Mucosa of rectum (tissue), 2 donors: Measurements from ENCODE around the gene LYSET.
"Not testable (repeated sequence)": the region's sequence is repeated elsewhere in the genome, so short reads cannot be mapped to it uniquely, and the experiment has no call there.

Source experiments
- H3K27ac ChIP-seq, 2 donors: one replicate each; pipeline ENCODE4 v1.7.0; 2013; ENCODE audit warnings: inconsistent platforms in 2 of 2, low read depth in 2 of 2, low read length in 2 of 2
- H3K27me3 ChIP-seq, 2 donors: one replicate each; pipeline ENCODE4 v1.7.0; 2013; ENCODE audit warnings: low read length in 2 of 2; ENCODE audit not compliant: control insufficient read depth in 2 of 2, insufficient read depth in 2 of 2
- H3K36me3 ChIP-seq, 2 donors: one replicate each; pipeline ENCODE4 v1.7.0; 2013; ENCODE audit warnings: low read length in 2 of 2; ENCODE audit not compliant: control insufficient read depth in 2 of 2, insufficient read depth in 2 of 2
- H3K4me1 ChIP-seq, 2 donors: one replicate each; pipeline ENCODE4 v1.7.0; 2013; ENCODE audit warnings: low read length in 2 of 2, mild to moderate bottlenecking in 1 of 2; ENCODE audit not compliant: control insufficient read depth in 2 of 2, insufficient read depth in 2 of 2
- H3K4me3 ChIP-seq, 2 donors: one replicate each; pipeline ENCODE4 v1.7.0; 2013; ENCODE audit warnings: low read length in 2 of 2
- H3K9ac ChIP-seq, 2 donors: one replicate each; pipeline ENCODE4 v1.7.0; 2013; ENCODE audit warnings: low read length in 2 of 2, low read depth in 1 of 2, mild to moderate bottlenecking in 1 of 2
- H3K9me3 ChIP-seq, 2 donors: one replicate each; pipeline ENCODE4 v1.7.0; 2013; ENCODE audit warnings: low read length in 2 of 2; ENCODE audit not compliant: control insufficient read depth in 2 of 2
- donor health status: healthy.
- donor health status: Normal muscosa, but diverticular disease.

Gene LYSET

DNA sequence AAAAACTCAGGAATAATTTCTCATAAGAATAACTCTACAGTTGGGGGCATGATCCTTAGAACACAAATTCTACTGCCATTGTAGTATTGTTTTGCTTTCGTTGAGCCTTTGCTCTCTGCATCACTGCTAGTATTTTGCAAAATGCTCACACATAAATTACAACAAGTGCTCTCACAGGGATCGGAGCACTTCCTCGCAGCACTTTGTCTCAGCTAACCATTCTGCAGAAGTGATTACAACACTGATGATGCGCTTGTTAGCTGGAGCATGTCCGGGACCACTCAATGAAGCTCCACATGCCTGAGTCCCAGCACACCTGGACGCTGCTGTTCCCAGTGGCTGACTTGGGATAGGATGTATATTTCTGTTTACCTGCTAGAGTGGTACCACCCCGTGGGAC lies 32.0 kb upstream of the LYSET start:
- H3K27ac ChIP-seq = no peak overlapping the region
- H3K4me1 ChIP-seq = peaks cover 0 to 9% of the 10 kb centered on the region in 2 donors
- no peak overlapping the region for H3K4me3 ChIP-seq
- H3K9me3 ChIP-seq = no peaks in the 10 kb centered on the region
- no peaks in the 10 kb centered on the region for H3K27me3 ChIP-seq
- H3K9ac ChIP-seq = no peak overlapping the region
- H3K36me3 ChIP-seq = no peaks in the 10 kb centered on the region

DNA sequence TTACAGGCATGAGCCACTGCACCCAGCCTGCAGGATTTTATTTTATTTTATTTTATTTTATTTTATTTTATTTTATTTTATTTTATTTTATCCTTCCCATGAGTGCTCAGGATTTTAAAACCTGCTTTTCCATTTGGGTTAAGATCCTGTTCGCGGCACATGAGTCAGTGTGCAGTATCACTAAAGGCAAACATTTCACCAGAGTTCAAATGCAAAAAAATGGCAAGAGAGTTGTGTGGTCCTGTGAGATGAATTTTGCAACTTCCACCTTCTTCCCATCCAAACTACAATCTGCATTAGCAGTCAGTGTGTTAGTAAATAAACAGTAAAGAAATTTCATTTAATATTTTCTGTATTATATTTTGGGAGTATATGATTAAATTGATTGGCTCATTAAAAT lies 29.4 kb upstream of the LYSET start:
- H3K4me1 ChIP-seq = peaks cover 0 to 7% of the 10 kb centered on the region in 2 donors
- H3K27me3 ChIP-seq = no peaks in the 10 kb centered on the region
- no peaks in the 10 kb centered on the region for H3K9me3 ChIP-seq
- no peak overlapping the region for H3K4me3 ChIP-seq
- H3K9ac ChIP-seq = no peak overlapping the region
- H3K36me3 ChIP-seq = no peaks in the 10 kb centered on the region
- no peak overlapping the region for H3K27ac ChIP-seq

DNA sequence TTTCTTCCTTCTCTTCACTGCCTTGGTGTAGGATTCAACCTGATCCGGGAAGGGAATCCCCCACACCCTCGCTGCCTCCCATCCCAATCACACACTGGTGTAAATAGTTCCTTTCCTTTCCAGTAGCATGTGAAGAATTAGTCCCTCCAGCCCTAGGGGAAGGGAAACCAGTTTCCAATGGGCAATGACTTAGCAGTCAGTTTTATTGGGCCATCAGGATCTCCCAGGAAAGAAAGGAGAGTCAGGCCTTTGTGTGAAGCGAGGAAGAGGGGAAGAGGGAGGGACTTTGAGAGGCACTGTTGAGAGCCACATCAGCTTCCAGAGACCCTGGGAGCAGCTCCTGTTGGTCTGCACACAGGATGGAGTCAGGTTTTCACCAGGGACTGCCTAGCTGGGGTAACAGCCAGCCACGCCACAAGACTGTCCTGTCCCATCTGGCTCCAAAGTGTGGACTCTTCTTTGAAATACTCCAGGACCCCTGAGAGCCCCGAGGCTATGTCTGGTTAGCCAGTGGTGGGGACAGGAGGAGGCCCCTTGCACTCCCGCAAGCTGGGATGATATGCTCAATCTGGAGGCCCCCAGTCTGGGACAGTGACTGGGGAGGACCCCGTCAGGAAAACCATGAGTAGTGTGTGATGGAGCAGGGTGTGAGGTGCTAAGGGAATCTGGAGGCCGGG lies 28.3 kb upstream of the LYSET start:
- no peaks in the 10 kb centered on the region for H3K27me3 ChIP-seq
- H3K4me3 ChIP-seq = no peak overlapping the region
- H3K9me3 ChIP-seq = no peaks in the 10 kb centered on the region
- no peak overlapping the region for H3K9ac ChIP-seq
- no peaks in the 10 kb centered on the region for H3K36me3 ChIP-seq
- no peaks in the 10 kb centered on the region for H3K4me1 ChIP-seq
- H3K27ac ChIP-seq = no peak overlapping the region

- not testable (repeated sequence) for H3K4me3 ChIP-seq, H3K4me1 ChIP-seq, H3K27me3 ChIP-seq, H3K9me3 ChIP-seq, H3K36me3 ChIP-seq, H3K27ac ChIP-seq, H3K9ac ChIP-seq
Measured at GRCh38 chr14:93158349-93158748, 26.8 kb upstream of the LYSET start.

GRCh38 chr14:93159625-93160352 lies 25.3 kb upstream of the LYSET start:
- not testable (repeated sequence) for H3K36me3 ChIP-seq, H3K9ac ChIP-seq, H3K9me3 ChIP-seq, H3K4me3 ChIP-seq, H3K27me3 ChIP-seq, H3K4me1 ChIP-seq, H3K27ac ChIP-seq

DNA sequence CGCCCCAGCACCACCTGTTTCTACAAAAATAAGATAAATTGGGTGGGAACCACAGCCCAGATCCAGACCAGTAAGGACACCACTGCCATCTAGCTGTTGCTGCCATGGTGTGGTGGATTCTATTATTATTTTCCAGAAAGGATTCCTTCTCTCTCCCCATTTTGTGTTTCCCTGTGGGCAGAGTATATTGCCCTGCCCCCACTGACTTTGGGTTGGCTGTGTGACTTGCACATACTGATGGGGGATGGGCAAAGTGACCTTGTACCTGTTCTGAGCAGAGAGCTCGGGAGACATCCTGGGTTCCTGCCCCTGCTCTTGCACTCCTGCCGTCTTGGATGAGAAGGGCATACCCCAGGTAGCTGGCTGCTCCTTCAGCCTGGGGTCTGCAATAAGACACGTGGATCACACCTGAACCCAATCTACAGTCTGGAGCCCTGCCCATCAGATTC lies 24.7 kb upstream of the LYSET start:
- H3K9ac ChIP-seq = no peak overlapping the region
- H3K4me3 ChIP-seq = no peak overlapping the region
- H3K27ac ChIP-seq = no peak overlapping the region
- H3K27me3 ChIP-seq = no peaks in the 10 kb centered on the region
- no peaks in the 10 kb centered on the region for H3K36me3 ChIP-seq
- no peaks in the 10 kb centered on the region for H3K9me3 ChIP-seq
- H3K4me1 ChIP-seq = no peaks in the 10 kb centered on the region

DNA sequence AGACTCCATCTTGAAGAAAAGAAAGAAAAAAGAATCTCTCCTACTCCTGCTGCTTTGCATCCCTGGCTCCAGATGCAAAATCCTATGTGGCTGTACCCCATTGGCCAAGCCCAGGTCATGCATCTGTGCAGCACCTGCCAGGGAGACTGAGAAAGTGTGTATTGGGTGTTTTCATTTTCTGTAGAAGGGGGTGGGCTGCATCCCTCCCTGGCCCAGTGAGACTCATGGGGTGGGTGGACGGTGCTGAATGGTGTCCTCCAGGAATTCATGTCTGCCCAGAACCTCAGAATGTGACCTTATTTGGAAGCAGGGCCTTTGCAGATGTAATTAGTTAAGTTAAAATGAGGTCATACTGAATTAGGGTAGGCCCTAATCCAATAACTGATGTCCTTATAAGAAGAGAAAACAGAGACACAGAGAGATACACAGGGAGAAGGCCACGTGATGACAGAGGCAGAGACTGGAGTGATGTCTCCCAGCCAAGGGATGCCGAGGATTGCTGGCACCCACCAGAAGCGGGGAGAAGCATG lies 23.6 kb upstream of the LYSET start:
- Histone ChIP-seq H3K4me1 (no peaks in the 10 kb centered on the region), H3K27ac (no peak overlapping the region), H3K27me3 (no peaks in the 10 kb centered on the region), H3K9me3 (no peaks in the 10 kb centered on the region), H3K36me3 (no peaks in the 10 kb centered on the region), H3K4me3 (no peak overlapping the region), H3K9ac (no peak overlapping the region)

DNA sequence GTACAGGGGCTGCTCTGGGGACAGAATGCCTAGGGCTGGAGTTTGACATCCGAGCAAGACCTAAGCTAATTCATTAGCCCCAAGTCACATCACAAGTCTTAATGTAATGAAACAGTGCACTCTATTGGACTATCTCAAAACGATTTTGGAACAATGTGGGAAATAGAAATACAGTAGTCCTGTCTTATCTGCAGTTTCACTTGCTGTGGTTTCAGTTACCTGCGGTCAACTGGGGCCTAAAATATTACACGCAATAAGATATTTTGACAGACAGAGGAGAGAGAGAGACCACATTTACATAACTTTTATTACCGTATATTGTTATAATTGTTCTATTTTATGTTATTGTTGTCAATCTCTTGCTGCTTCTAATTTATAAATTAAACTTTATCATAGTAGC lies 21.6 kb upstream of the LYSET start:
- Histone ChIP-seq H3K27me3 (no peaks in the 10 kb centered on the region), H3K27ac (no peak overlapping the region), H3K9me3 (no peaks in the 10 kb centered on the region)

GRCh38 chr14:93165271-93166265 lies 19.5 kb upstream of the LYSET start:
- not testable (repeated sequence) for H3K36me3 ChIP-seq, H3K4me3 ChIP-seq, H3K27me3 ChIP-seq, H3K27ac ChIP-seq, H3K4me1 ChIP-seq, H3K9ac ChIP-seq, H3K9me3 ChIP-seq

More for the DNA sequence above, 21.6 kb upstream of the LYSET start:
- Histone ChIP-seq H3K4me3 (no peak overlapping the region), H3K4me1 (no peaks in the 10 kb centered on the region), H3K36me3 (no peaks in the 10 kb centered on the region), H3K9ac (no peak overlapping the region)

- H3K9me3 ChIP-seq, H3K4me1 ChIP-seq, H3K36me3 ChIP-seq, H3K4me3 ChIP-seq, H3K27ac ChIP-seq, H3K27me3 ChIP-seq, H3K9ac ChIP-seq: not testable (repeated sequence)
Measured at GRCh38 chr14:93168610-93169009, 16.5 kb upstream of the LYSET start.
